H1 (cell line): ENCODE data around the gene WFIKKN1.
A peak's percentile ranks its signal among the peaks of the same experiment; 100 is the strongest.

Experiments
- BCL11A ChIP-seq, 2 experiments: IDR thresholded peaks; one replicate each; pipeline ENCODE4 v1.6.1; 2011; ENCODE audit warnings: low read depth in 2 of 2, low read length in 2 of 2, mild to moderate bottlenecking in 2 of 2
- CTCF ChIP-seq, 3 experiments: IDR thresholded peaks; 1 replicate in 2 of 3; 2 replicates in 1 of 3; pipeline versions ENCODE4 v1.5.1 to v1.6.1; 2011; ENCODE audit warnings: low read length in 3 of 3, mild to moderate bottlenecking in 3 of 3, inconsistent platforms in 2 of 3, low read depth in 1 of 3, moderate library complexity in 1 of 3; ENCODE audit not compliant: insufficient read depth in 1 of 3; ENCODE audit errors: control extremely low read depth in 1 of 3
- EGR1 ChIP-seq: IDR thresholded peaks from 2 replicates; pipeline ENCODE4 v1.6.1; 2011; ENCODE audit warnings: low read depth, low read length, borderline replicate concordance
- EZH2 ChIP-seq: fragments of 200-600 bp; sonication (generic); IDR thresholded peaks from 2 replicates; pipeline ENCODE4 v1.7.1; 2012; ENCODE audit warnings: low read depth, mild to moderate bottlenecking, moderate library complexity, low read length, inconsistent platforms; ENCODE audit not compliant: severe bottlenecking
- GABPA ChIP-seq: IDR thresholded peaks from 2 replicates; pipeline ENCODE4 v1.6.1; 2011; ENCODE audit warnings: mild to moderate bottlenecking, low read length, moderate library complexity, borderline replicate concordance; ENCODE audit not compliant: insufficient read depth
- HDAC2 ChIP-seq, 2 experiments: fragments of 300-600 bp in 1 of 2; sonication (generic) in 1 of 2; IDR thresholded peaks; 2 replicates each; pipeline ENCODE4 v1.6.1; 2011 to 2012; ENCODE audit warnings: low read depth in 2 of 2, low read length in 2 of 2, mild to moderate bottlenecking in 2 of 2, moderate library complexity in 2 of 2, borderline replicate concordance in 1 of 2, inconsistent platforms in 1 of 2
- JUND ChIP-seq: IDR thresholded peaks from 2 replicates; pipeline ENCODE4 v1.6.1; 2011; ENCODE audit warnings: mild to moderate bottlenecking, improper control_type of control experiment, low read length
- POLR2A ChIP-seq, 2 experiments: IDR thresholded peaks; 1 replicate in 1 of 2; 2 replicates in 1 of 2; pipeline ENCODE4 v1.6.1; 2011; ENCODE audit warnings: low read depth in 2 of 2, low read length in 2 of 2, mild to moderate bottlenecking in 2 of 2; ENCODE audit errors: control extremely low read depth in 1 of 2
- RBBP5 ChIP-seq: IDR thresholded peaks from 2 replicates; pipeline ENCODE4 v1.7.1; 2012; ENCODE audit warnings: low read depth, mild to moderate bottlenecking, inconsistent platforms, low read length, moderate library complexity, borderline replicate concordance
- TF ChIP-seq, protein P1 (sequence below): IDR thresholded peaks from 2 replicates; pipeline ENCODE4 v1.6.1; 2011; ENCODE audit warnings: low read depth, mild to moderate bottlenecking, low read length; ENCODE audit not compliant: insufficient read depth

- TF ChIP-seq CTCF (IDR thresholded peaks at IDR 0.05; ENCODE audit: control extremely low read depth in 1 of 3, insufficient read depth in 1 of 3, low read depth in 1 of 3, low read length in 3 of 3) (no peak), EGR1 (no peak), EZH2 (no peak), JUND (no peak), RBBP5 (no peak), POLR2A (IDR thresholded peaks at IDR 0.05; ENCODE audit: control extremely low read depth in 1 of 2, low read depth in 2 of 2, low read length in 2 of 2) (peak in 1 of 2 experiments; percentile 43; a peak in 1 of 3 replicates), HDAC2 (IDR thresholded peaks at IDR 0.05; ENCODE audit: borderline replicate concordance in 1 of 2, low read depth in 2 of 2, low read length in 2 of 2) (no peak), BCL11A (IDR thresholded peaks at IDR 0.05; ENCODE audit: low read depth in 2 of 2, low read length in 2 of 2) (no peak), GABPA (no peak)
- TF ChIP-seq, protein P1, sequence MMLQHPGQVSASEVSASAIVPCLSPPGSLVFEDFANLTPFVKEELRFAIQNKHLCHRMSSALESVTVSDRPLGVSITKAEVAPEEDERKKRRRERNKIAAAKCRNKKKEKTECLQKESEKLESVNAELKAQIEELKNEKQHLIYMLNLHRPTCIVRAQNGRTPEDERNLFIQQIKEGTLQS, result no peak
Observed at GRCh38 chr16:682493-683395, 52.0 kb downstream of the WFIKKN1 start.
